Measurements from ENCODE around the gene PPP1R15B.

GRCh38 chr1:204358605-204359004 is 53.0 kb downstream of the PPP1R15B start:
- no peak for TF ChIP-seq BACH1 (IDR thresholded peaks at IDR 0.05; ENCODE audit: borderline replicate concordance)
- no peak for TF ChIP-seq SUZ12 (IDR thresholded peaks at IDR 0.05; ENCODE audit: unreplicated experiment)

Measured in GM12878 (cell line).